NCI-H446 (cell line): ENCODE measurements around the gene SWT1.
"Not testable (repeated sequence)": the region's sequence is repeated elsewhere in the genome, so short reads cannot be mapped to it uniquely, and the experiment has no call there.

Experiments used
- DNase-seq, 2 experiments: peaks; one replicate each; lab custom pipeline; 2025; lab: John Stamatoyannopoulos, UW

Gene SWT1

GRCh38 chr1:185249563-185249962, 92.6 kb downstream of the SWT1 start:
- no peak for DNase-seq

GRCh38 chr1:185250063-185250462, 93.1 kb downstream of the SWT1 start:
- no peak for DNase-seq

- DNase-seq = not testable (repeated sequence)
Measured at GRCh38 chr1:185251928-185252327, 95.0 kb downstream of the SWT1 start.

- DNase-seq = not testable (repeated sequence)
Measured at GRCh38 chr1:185252404-185252803, 95.4 kb downstream of the SWT1 start.

- not testable (repeated sequence) for DNase-seq
Measured at GRCh38 chr1:185255595-185255994, 98.6 kb downstream of the SWT1 start.

GRCh38 chr1:185257116-185257949, 100.4 kb downstream of the SWT1 start:
- not testable (repeated sequence) for DNase-seq

GRCh38 chr1:185257950-185258208, 100.9 kb downstream of the SWT1 start:
- DNase-seq = no peak

- no peak for DNase-seq
Measured at GRCh38 chr1:185258676-185259075, 101.7 kb downstream of the SWT1 start.

GRCh38 chr1:185260611-185261010, 103.6 kb downstream of the SWT1 start:
- DNase-seq = no peak

GRCh38 chr1:185262151-185262550, 105.2 kb downstream of the SWT1 start:
- DNase-seq = no peak

GRCh38 chr1:185263292-185263691, 106.3 kb downstream of the SWT1 start:
- DNase-seq = no peak

- no peak for DNase-seq
Measured at GRCh38 chr1:185263780-185264179, 106.8 kb downstream of the SWT1 start.

- DNase-seq = no peak
Measured at GRCh38 chr1:185265314-185265713, 108.3 kb downstream of the SWT1 start.

- DNase-seq = no peak
Measured at GRCh38 chr1:185267301-185267700, 110.3 kb downstream of the SWT1 start.

- DNase-seq = no peak
Measured at GRCh38 chr1:185267701-185268100, 110.7 kb downstream of the SWT1 start.

- no peak for DNase-seq
Measured at GRCh38 chr1:185268352-185268751, 111.4 kb downstream of the SWT1 start.

- DNase-seq = no peak
Measured at GRCh38 chr1:185271921-185272320, 115.0 kb downstream of the SWT1 start.

- no peak for DNase-seq
Measured at GRCh38 chr1:185279571-185279970, 122.6 kb downstream of the SWT1 start.

- DNase-seq = no peak
Measured at GRCh38 chr1:185280589-185280988, 123.6 kb downstream of the SWT1 start.

- DNase-seq = no peak
Measured at GRCh38 chr1:185281245-185281644, 124.3 kb downstream of the SWT1 start.

GRCh38 chr1:185284116-185284515, 127.1 kb downstream of the SWT1 start:
- no peak for DNase-seq

- no peak for DNase-seq
Measured at GRCh38 chr1:185284533-185285276, 127.7 kb downstream of the SWT1 start.

GRCh38 chr1:185287451-185287850, 130.5 kb downstream of the SWT1 start:
- no peak for DNase-seq

- no peak for DNase-seq
Measured at GRCh38 chr1:185288435-185288834, 131.5 kb downstream of the SWT1 start.
